KMS-11 (cell line): ENCODE measurements around the gene USP15.

Source experiments
- H2AFZ ChIP-seq: fragments of 200-600 bp; sonication (generic); 2 replicates; pipeline ENCODE4 v1.6.1; 2016; ENCODE audit warnings: antibody characterized with exemption, mixed run types, low read depth
- H3K27ac ChIP-seq: fragments of 200-600 bp; sonication (generic); 2 replicates; pipeline ENCODE4 v1.6.1; 2016; ENCODE audit warnings: mild to moderate bottlenecking, mixed run types
- H3K27me3 ChIP-seq: fragments of 200-600 bp; sonication (generic); 2 replicates; pipeline ENCODE4 v1.6.1; 2017; ENCODE audit warnings: mild to moderate bottlenecking, low read depth, mixed run types, moderate library complexity; ENCODE audit not compliant: insufficient read depth
- H3K36me3 ChIP-seq: fragments of 200-600 bp; sonication (generic); 2 replicates; pipeline ENCODE4 v1.6.1; 2017; ENCODE audit warnings: mild to moderate bottlenecking, mixed run types; ENCODE audit not compliant: insufficient read depth
- H3K4me1 ChIP-seq: fragments of 200-600 bp; sonication (generic); 2 replicates; pipeline ENCODE4 v1.6.1; 2016; ENCODE audit warnings: mild to moderate bottlenecking, low read depth, mixed run types; ENCODE audit not compliant: poor library complexity, severe bottlenecking
- H3K4me2 ChIP-seq: fragments of 200-600 bp; sonication (generic); 2 replicates; pipeline ENCODE4 v1.7.0; 2016; ENCODE audit warnings: mild to moderate bottlenecking, mixed run types
- H3K4me3 ChIP-seq: fragments of 200-600 bp; sonication (generic); IDR thresholded peaks from 2 replicates; pipeline ENCODE4 v1.6.1; 2017; ENCODE audit warnings: low read depth, low read length, mixed read lengths; ENCODE audit not compliant: insufficient read depth
- H3K79me2 ChIP-seq: fragments of 200-600 bp; sonication (generic); 2 replicates; pipeline ENCODE4 v1.6.1; 2016; ENCODE audit warnings: low read depth, mixed run types; ENCODE audit not compliant: insufficient read depth
- H3K9ac ChIP-seq: fragments of 200-600 bp; sonication (generic); 2 replicates; pipeline ENCODE4 v1.6.1; 2016; ENCODE audit warnings: mild to moderate bottlenecking, mixed run types
- H4K20me1 ChIP-seq: fragments of 200-600 bp; sonication (generic); 2 replicates; pipeline ENCODE4 v1.6.1; 2016; ENCODE audit warnings: mild to moderate bottlenecking, mixed run types; ENCODE audit not compliant: insufficient read depth
- TF ChIP-seq, protein P1 (sequence below): fragments of 200-600 bp; sonication (generic); conservative IDR thresholded peaks from 2 replicates; pipeline ENCODE4 v1.6.1; 2017; ENCODE audit warnings: low read depth, mild to moderate bottlenecking, antibody characterized with exemption, low read length, moderate library complexity, mixed read lengths

USP15 gene

DNA sequence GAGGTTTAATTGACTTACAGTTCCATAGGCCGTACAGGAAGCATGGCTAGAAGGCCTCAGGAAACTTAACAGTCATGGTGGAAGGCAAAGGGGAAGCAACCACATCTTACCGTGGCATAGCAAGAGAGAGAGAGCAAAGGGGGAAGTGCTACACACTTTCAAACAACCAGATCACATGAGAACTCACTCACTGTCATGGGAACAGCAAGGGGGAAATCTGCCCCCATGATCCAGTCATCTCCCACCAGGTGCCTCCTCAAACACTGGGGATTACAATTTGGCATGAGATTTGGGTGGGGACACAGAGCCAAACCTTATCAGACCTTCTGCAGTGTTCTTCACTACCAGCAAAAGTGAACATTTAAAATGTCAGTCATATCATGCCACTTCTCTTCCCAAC, 58.9 kb downstream of the USP15 start:
- Histone ChIP-seq H3K27ac (no peak overlapping the region), H4K20me1 (no peaks in the 10 kb centered on the region), H3K4me1 (no peaks in the 10 kb centered on the region), H3K79me2 (peaks cover 9% of the 10 kb centered on the region; the same call in 1 of the 2 replicates), H3K4me2 (no peak overlapping the region), H3K27me3 (no peaks in the 10 kb centered on the region), H3K36me3 (peaks cover 4% of the 10 kb centered on the region; the same call in 1 of the 2 replicates), H3K4me3 (no peak overlapping the region), H2AFZ (no peak overlapping the region), H3K9ac (no peak overlapping the region)
- TF ChIP-seq, protein P1, sequence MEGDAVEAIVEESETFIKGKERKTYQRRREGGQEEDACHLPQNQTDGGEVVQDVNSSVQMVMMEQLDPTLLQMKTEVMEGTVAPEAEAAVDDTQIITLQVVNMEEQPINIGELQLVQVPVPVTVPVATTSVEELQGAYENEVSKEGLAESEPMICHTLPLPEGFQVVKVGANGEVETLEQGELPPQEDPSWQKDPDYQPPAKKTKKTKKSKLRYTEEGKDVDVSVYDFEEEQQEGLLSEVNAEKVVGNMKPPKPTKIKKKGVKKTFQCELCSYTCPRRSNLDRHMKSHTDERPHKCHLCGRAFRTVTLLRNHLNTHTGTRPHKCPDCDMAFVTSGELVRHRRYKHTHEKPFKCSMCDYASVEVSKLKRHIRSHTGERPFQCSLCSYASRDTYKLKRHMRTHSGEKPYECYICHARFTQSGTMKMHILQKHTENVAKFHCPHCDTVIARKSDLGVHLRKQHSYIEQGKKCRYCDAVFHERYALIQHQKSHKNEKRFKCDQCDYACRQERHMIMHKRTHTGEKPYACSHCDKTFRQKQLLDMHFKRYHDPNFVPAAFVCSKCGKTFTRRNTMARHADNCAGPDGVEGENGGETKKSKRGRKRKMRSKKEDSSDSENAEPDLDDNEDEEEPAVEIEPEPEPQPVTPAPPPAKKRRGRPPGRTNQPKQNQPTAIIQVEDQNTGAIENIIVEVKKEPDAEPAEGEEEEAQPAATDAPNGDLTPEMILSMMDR = no peak

DNA sequence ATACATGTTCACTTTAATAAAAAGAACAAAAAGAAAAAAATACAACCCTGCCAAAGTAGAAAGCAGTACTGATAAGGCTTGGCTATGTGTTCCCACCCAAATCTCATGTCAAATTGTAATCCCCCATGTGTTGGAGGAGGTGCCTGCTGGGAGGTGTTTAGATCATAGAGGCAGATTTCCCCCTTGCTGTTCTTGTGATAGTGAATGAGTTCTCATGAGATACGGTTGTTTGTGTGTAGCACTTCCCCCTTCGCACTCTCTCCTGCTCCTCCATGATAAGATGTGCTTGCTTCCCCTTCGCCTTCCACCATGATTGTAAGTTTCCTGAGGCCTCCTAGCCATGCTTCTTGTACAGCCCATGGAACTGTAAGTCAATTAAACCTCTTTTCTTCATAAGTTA, 59.9 kb downstream of the USP15 start:
- peaks cover 4% of the 10 kb centered on the region; the same call in 1 of the 2 replicates for H3K36me3 ChIP-seq
- no peak overlapping the region for H3K4me3 ChIP-seq
- H3K79me2 ChIP-seq = peaks cover 9% of the 10 kb centered on the region; the same call in 1 of the 2 replicates
- no peak overlapping the region for H2AFZ ChIP-seq
- no peaks in the 10 kb centered on the region for H3K27me3 ChIP-seq
- no peak overlapping the region for H3K27ac ChIP-seq
- no peak overlapping the region for H3K9ac ChIP-seq
- H3K4me1 ChIP-seq = no peaks in the 10 kb centered on the region
- TF ChIP-seq, protein P1 = no peak
- no peak overlapping the region for H3K4me2 ChIP-seq
- no peaks in the 10 kb centered on the region for H4K20me1 ChIP-seq

DNA sequence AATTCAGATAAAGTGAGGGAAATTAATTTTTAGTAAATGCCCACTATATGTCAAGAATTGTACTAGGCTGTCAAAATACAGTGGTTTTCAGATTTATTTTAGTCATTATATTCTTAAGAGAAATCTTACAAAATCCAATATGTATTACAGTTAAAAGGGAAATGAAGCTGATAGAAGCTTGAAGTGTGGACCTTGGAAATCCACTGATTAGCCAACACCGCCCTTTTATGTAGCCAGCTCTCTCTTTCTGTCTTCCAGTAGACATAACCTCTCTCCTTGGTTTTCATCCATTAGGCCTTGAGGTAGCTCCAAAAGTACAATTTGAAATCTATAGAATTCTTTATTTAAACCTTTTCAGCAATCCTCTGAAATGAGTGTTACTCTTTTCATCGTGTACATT, 63.2 kb downstream of the USP15 start:
- H4K20me1 ChIP-seq = no peaks in the 10 kb centered on the region
- no peak overlapping the region for H3K4me2 ChIP-seq
- no peaks in the 10 kb centered on the region for H3K4me1 ChIP-seq
- H3K27ac ChIP-seq = no peak overlapping the region
- no peak overlapping the region for H3K4me3 ChIP-seq
- H3K9ac ChIP-seq = no peak overlapping the region
- H3K79me2 ChIP-seq = peaks cover 9% of the 10 kb centered on the region; the same call in 1 of the 2 replicates
- TF ChIP-seq, protein P1 = no peak
- H3K27me3 ChIP-seq = no peaks in the 10 kb centered on the region
- no peak overlapping the region for H2AFZ ChIP-seq
- no peaks in the 10 kb centered on the region for H3K36me3 ChIP-seq

DNA sequence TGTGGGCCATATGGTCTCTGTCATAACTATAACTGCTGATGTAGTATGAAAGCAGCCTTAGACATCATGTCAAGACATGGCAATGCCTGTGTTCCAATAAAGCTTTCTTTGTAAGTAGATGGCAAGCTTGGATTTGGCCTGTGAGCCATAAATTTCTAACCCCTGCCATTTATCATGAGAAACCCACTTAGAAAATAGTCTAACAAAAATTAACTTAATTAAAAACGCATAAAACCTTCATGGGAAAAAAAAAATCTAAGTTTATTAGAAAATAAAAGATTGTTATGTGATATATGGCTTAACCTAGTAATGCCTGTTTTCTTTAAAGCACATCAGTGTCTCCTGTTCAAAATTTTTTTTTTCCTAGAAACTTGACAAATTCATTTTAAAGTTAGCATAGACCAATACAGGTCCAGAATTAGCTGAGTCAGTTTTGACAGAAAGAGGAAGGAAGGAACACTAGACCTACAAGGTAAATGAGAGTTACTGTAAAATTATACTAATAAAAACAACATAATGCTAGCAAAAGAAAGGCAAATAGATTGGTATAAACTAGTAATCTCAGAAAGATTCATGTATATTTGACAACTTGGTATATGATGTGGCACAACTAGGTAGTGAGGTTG, 68.2 kb downstream of the USP15 start:
- Histone ChIP-seq H2AFZ (no peak overlapping the region), H3K9ac (no peak overlapping the region), H3K27me3 (no peaks in the 10 kb centered on the region), H3K27ac (no peak overlapping the region), H3K4me3 (no peak overlapping the region), H4K20me1 (no peaks in the 10 kb centered on the region), H3K4me1 (no peaks in the 10 kb centered on the region), H3K4me2 (no peak overlapping the region), H3K36me3 (no peaks in the 10 kb centered on the region), H3K79me2 (no peaks in the 10 kb centered on the region)
- TF ChIP-seq, protein P1 = no peak
